ENCODE data around the gene SEPHS1. TPM values are rescaled to one million over a fixed set of nuclear protein-coding genes. Genes with fewer than 3 reads are reported as not detected.

The SEPHS1 gene
- total RNA-seq, 1 donor from 2014 or later, result 25.1 TPM

GRCh38 chr10:13365831-13366230 lies 17.7 kb upstream of the SEPHS1 start:
- Histone ChIP-seq H3K4me1 (ENCODE audit: control insufficient read depth in 3 of 3, insufficient read depth in 3 of 3, low read length in 3 of 3) (no peaks in the 10 kb centered on the region), H3K9me3 (ENCODE audit: control insufficient read depth in 3 of 3, low read length in 3 of 3) (no peaks in the 10 kb centered on the region), H3K27ac (ENCODE audit: low read depth, low read length) (no peak overlapping the region), H3K4me3 (ENCODE audit: low read length in 3 of 3) (no peak overlapping the region), H3K36me3 (ENCODE audit: control insufficient read depth in 3 of 3, insufficient read depth in 3 of 3, low read length in 3 of 3) (no peaks in the 10 kb centered on the region), H3K9ac (ENCODE audit: low read depth in 1 of 3, low read length in 3 of 3) (no peak overlapping the region), H3K27me3 (ENCODE audit: control insufficient read depth in 3 of 3, insufficient read depth in 3 of 3, low read length in 3 of 3) (no peaks in the 10 kb centered on the region)

GRCh38 chr10:13365243-13365642 lies 17.1 kb upstream of the SEPHS1 start:
- H3K4me1 ChIP-seq (ENCODE audit: control insufficient read depth in 3 of 3, insufficient read depth in 3 of 3, low read length in 3 of 3), result no peaks in the 10 kb centered on the region
- no peak overlapping the region for H3K9ac ChIP-seq (ENCODE audit: low read depth in 1 of 3, low read length in 3 of 3)
- no peaks in the 10 kb centered on the region for H3K9me3 ChIP-seq (ENCODE audit: control insufficient read depth in 3 of 3, low read length in 3 of 3)
- H3K4me3 ChIP-seq (ENCODE audit: low read length in 3 of 3), result no peak overlapping the region
- no peaks in the 10 kb centered on the region for H3K36me3 ChIP-seq (ENCODE audit: control insufficient read depth in 3 of 3, insufficient read depth in 3 of 3, low read length in 3 of 3)
- no peaks in the 10 kb centered on the region for H3K27me3 ChIP-seq (ENCODE audit: control insufficient read depth in 3 of 3, insufficient read depth in 3 of 3, low read length in 3 of 3)
- H3K27ac ChIP-seq (ENCODE audit: low read depth, low read length), result no peak overlapping the region

- Histone ChIP-seq H3K4me1 (ENCODE audit: control insufficient read depth in 3 of 3, insufficient read depth in 3 of 3, low read length in 3 of 3) (no peaks in the 10 kb centered on the region), H3K27ac (ENCODE audit: low read depth, low read length) (no peak overlapping the region), H3K9me3 (ENCODE audit: control insufficient read depth in 3 of 3, low read length in 3 of 3) (no peaks in the 10 kb centered on the region), H3K4me3 (ENCODE audit: low read length in 3 of 3) (no peak overlapping the region), H3K9ac (ENCODE audit: low read depth in 1 of 3, low read length in 3 of 3) (no peak overlapping the region), H3K36me3 (ENCODE audit: control insufficient read depth in 3 of 3, insufficient read depth in 3 of 3, low read length in 3 of 3) (no peaks in the 10 kb centered on the region), H3K27me3 (ENCODE audit: control insufficient read depth in 3 of 3, insufficient read depth in 3 of 3, low read length in 3 of 3) (peaks cover 0 to 3% (median 2%) of the 10 kb centered on the region in 3 donors)
These were observed 12.5 kb upstream of the SEPHS1 start for GRCh38 chr10:13360587-13360986.

GRCh38 chr10:13356392-13356791 lies 8.3 kb upstream of the SEPHS1 start:
- Histone ChIP-seq H3K4me3 (ENCODE audit: low read length in 3 of 3) (no peak overlapping the region), H3K9ac (ENCODE audit: low read depth in 1 of 3, low read length in 3 of 3) (no peak overlapping the region), H3K4me1 (ENCODE audit: control insufficient read depth in 3 of 3, insufficient read depth in 3 of 3, low read length in 3 of 3) (no peaks in the 10 kb centered on the region), H3K27me3 (ENCODE audit: control insufficient read depth in 3 of 3, insufficient read depth in 3 of 3, low read length in 3 of 3) (peaks cover 11 to 28% (median 26%) of the 10 kb centered on the region in 3 donors), H3K9me3 (ENCODE audit: control insufficient read depth in 3 of 3, low read length in 3 of 3) (no peaks in the 10 kb centered on the region), H3K27ac (ENCODE audit: low read depth, low read length) (no peak overlapping the region), H3K36me3 (ENCODE audit: control insufficient read depth in 3 of 3, insufficient read depth in 3 of 3, low read length in 3 of 3) (no peaks in the 10 kb centered on the region)

- H3K27me3 ChIP-seq (ENCODE audit: control insufficient read depth in 3 of 3, insufficient read depth in 3 of 3, low read length in 3 of 3), result peaks cover 11 to 31% (median 30%) of the 10 kb centered on the region in 3 donors
- no peak overlapping the region for H3K4me3 ChIP-seq (ENCODE audit: low read length in 3 of 3)
- no peaks in the 10 kb centered on the region for H3K36me3 ChIP-seq (ENCODE audit: control insufficient read depth in 3 of 3, insufficient read depth in 3 of 3, low read length in 3 of 3)
- H3K9ac ChIP-seq (ENCODE audit: low read depth in 1 of 3, low read length in 3 of 3), result no peak overlapping the region
- no peaks in the 10 kb centered on the region for H3K9me3 ChIP-seq (ENCODE audit: control insufficient read depth in 3 of 3, low read length in 3 of 3)
- H3K4me1 ChIP-seq (ENCODE audit: control insufficient read depth in 3 of 3, insufficient read depth in 3 of 3, low read length in 3 of 3), result peaks cover 6 to 7% (median 6%) of the 10 kb centered on the region in 3 donors
- H3K27ac ChIP-seq (ENCODE audit: low read depth, low read length), result no peak overlapping the region
These were observed 6.7 kb upstream of the SEPHS1 start for GRCh38 chr10:13354783-13355182.

GRCh38 chr10:13352519-13352918 lies 4.4 kb upstream of the SEPHS1 start:
- peaks cover 11 to 31% (median 28%) of the 10 kb centered on the region in 3 donors for H3K27me3 ChIP-seq (ENCODE audit: control insufficient read depth in 3 of 3, insufficient read depth in 3 of 3, low read length in 3 of 3)
- H3K4me1 ChIP-seq (ENCODE audit: control insufficient read depth in 3 of 3, insufficient read depth in 3 of 3, low read length in 3 of 3), result peaks cover 7 to 19% (median 18%) of the 10 kb centered on the region in 3 donors
- H3K9ac ChIP-seq (ENCODE audit: low read depth in 1 of 3, low read length in 3 of 3), result no peak overlapping the region
- H3K4me3 ChIP-seq (ENCODE audit: low read length in 3 of 3), result no peak overlapping the region
- H3K27ac ChIP-seq (ENCODE audit: low read depth, low read length), result no peak overlapping the region
- H3K9me3 ChIP-seq (ENCODE audit: control insufficient read depth in 3 of 3, low read length in 3 of 3), result no peaks in the 10 kb centered on the region
- no peaks in the 10 kb centered on the region for H3K36me3 ChIP-seq (ENCODE audit: control insufficient read depth in 3 of 3, insufficient read depth in 3 of 3, low read length in 3 of 3)

GRCh38 chr10:13351340-13351915 lies 3.3 kb upstream of the SEPHS1 start:
- no peaks in the 10 kb centered on the region for H3K9me3 ChIP-seq (ENCODE audit: control insufficient read depth in 3 of 3, low read length in 3 of 3)
- no peak overlapping the region for H3K4me3 ChIP-seq (ENCODE audit: low read length in 3 of 3)
- H3K4me1 ChIP-seq (ENCODE audit: control insufficient read depth in 3 of 3, insufficient read depth in 3 of 3, low read length in 3 of 3), result peaks cover 7 to 22% (median 20%) of the 10 kb centered on the region in 3 donors
- H3K36me3 ChIP-seq (ENCODE audit: control insufficient read depth in 3 of 3, insufficient read depth in 3 of 3, low read length in 3 of 3), result no peaks in the 10 kb centered on the region
- H3K9ac ChIP-seq (ENCODE audit: low read depth in 1 of 3, low read length in 3 of 3), result no peak overlapping the region
- no peak overlapping the region for H3K27ac ChIP-seq (ENCODE audit: low read depth, low read length)
- peaks cover 11 to 29% (median 28%) of the 10 kb centered on the region in 3 donors for H3K27me3 ChIP-seq (ENCODE audit: control insufficient read depth in 3 of 3, insufficient read depth in 3 of 3, low read length in 3 of 3)

- no peak overlapping the region for H3K27ac ChIP-seq (ENCODE audit: low read depth, low read length)
- peak overlapping the region; percentile 47 to 83 (median 66) for H3K9ac ChIP-seq (ENCODE audit: low read depth in 1 of 3, low read length in 3 of 3)
- peak overlapping the region; percentile 68 to 90 (median 84) for H3K4me3 ChIP-seq (ENCODE audit: low read length in 3 of 3)
- no peaks in the 10 kb centered on the region for H3K9me3 ChIP-seq (ENCODE audit: control insufficient read depth in 3 of 3, low read length in 3 of 3)
- no peaks in the 10 kb centered on the region for H3K36me3 ChIP-seq (ENCODE audit: control insufficient read depth in 3 of 3, insufficient read depth in 3 of 3, low read length in 3 of 3)
- peaks cover 11 to 25% (median 25%) of the 10 kb centered on the region in 3 donors for H3K27me3 ChIP-seq (ENCODE audit: control insufficient read depth in 3 of 3, insufficient read depth in 3 of 3, low read length in 3 of 3)
- peaks cover 12 to 31% (median 29%) of the 10 kb centered on the region in 3 donors for H3K4me1 ChIP-seq (ENCODE audit: control insufficient read depth in 3 of 3, insufficient read depth in 3 of 3, low read length in 3 of 3)
These were observed 1.6 kb upstream of the SEPHS1 start for GRCh38 chr10:13349463-13350274.

- Histone ChIP-seq H3K9me3 (ENCODE audit: control insufficient read depth in 3 of 3, low read length in 3 of 3) (no peaks in the 10 kb centered on the region), H3K36me3 (ENCODE audit: control insufficient read depth in 3 of 3, insufficient read depth in 3 of 3, low read length in 3 of 3) (peaks cover 0 to 4% (median 0%) of the 10 kb centered on the region in 3 donors), H3K27ac (ENCODE audit: low read depth, low read length) (peak overlapping the region; percentile 91), H3K4me1 (ENCODE audit: control insufficient read depth in 3 of 3, insufficient read depth in 3 of 3, low read length in 3 of 3) (peaks cover 12 to 31% (median 29%) of the 10 kb centered on the region in 3 donors), H3K9ac (ENCODE audit: low read depth in 1 of 3, low read length in 3 of 3) (peak overlapping the region in 1 of 3 donors; percentile 88), H3K4me3 (ENCODE audit: low read length in 3 of 3) (peak overlapping the region in 2 of 3 donors; percentile 76 to 77), H3K27me3 (ENCODE audit: control insufficient read depth in 3 of 3, insufficient read depth in 3 of 3, low read length in 3 of 3) (peaks cover 6 to 16% (median 16%) of the 10 kb centered on the region in 3 donors)
These were observed 465 bp downstream of the SEPHS1 start for GRCh38 chr10:13347500-13348156.

All from skeletal muscle tissue (tissue), 4 donors.